ENCODE data around the gene PLCG2.
"Not testable (repeated sequence)": the region's sequence is repeated elsewhere in the genome, so short reads cannot be mapped to it uniquely, and the experiment has no call there.

DNA sequence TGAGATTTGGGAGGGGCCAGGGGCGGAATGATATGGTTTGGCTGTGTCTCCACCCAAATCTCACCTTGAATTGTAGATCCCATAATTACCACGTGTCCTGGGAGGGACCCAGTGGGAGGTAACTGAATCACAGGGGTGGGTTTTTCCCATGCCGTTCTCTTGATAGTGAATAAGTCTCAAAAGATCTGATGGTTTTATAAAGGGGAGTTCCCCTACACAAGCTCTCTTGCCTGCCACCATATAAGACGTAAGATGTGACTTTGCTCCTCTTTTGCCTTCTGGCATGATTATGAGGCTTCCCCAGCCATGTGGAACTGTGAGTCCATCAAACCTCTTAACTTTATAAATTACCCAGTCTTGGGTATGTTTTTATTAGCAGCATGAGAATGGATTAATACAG is 230.7 kb downstream of the PLCG2 start:
- TF ChIP-seq, protein P1, sequence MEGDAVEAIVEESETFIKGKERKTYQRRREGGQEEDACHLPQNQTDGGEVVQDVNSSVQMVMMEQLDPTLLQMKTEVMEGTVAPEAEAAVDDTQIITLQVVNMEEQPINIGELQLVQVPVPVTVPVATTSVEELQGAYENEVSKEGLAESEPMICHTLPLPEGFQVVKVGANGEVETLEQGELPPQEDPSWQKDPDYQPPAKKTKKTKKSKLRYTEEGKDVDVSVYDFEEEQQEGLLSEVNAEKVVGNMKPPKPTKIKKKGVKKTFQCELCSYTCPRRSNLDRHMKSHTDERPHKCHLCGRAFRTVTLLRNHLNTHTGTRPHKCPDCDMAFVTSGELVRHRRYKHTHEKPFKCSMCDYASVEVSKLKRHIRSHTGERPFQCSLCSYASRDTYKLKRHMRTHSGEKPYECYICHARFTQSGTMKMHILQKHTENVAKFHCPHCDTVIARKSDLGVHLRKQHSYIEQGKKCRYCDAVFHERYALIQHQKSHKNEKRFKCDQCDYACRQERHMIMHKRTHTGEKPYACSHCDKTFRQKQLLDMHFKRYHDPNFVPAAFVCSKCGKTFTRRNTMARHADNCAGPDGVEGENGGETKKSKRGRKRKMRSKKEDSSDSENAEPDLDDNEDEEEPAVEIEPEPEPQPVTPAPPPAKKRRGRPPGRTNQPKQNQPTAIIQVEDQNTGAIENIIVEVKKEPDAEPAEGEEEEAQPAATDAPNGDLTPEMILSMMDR (IDR thresholded peaks at IDR 0.05; ENCODE audit: borderline replicate concordance, extremely low read depth, low read length, poor library complexity, severe bottlenecking), result not testable (repeated sequence)
- not testable (repeated sequence) for TF ChIP-seq EZH2 (IDR thresholded peaks at IDR 0.05; ENCODE audit: borderline replicate concordance, low read depth, low read length, severe bottlenecking)

All from DND-41 (cell line).